ENCODE data around the gene TEK. TPM values are rescaled to one million over a fixed set of nuclear protein-coding genes. Genes with fewer than 3 reads are reported as not detected.

The TEK gene
- total RNA-seq, 4 donors from 2014 or later, result 0.72 to 7.4 (median 4.0) TPM

DNA sequence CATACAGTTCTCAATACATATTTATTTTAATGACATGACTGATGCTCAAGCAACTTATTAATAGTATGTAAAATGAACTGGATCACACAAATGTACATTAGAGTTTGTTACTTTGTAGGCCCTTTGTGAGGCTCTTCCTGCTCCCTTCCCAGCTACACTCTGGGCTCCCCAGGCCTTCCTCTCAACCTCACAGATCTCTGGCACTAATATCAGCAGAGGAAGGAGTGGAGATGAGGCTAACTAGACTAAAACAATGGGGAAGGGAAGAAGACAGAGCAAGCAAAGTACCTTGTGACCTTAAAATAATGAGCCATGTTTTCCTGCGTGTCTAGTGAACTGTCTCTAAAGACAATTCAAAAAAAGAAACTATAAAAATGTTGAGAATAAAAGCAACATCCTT, 30.3 kb upstream of the TEK start:
- no peak overlapping the region for H3K27ac ChIP-seq
- WGBS, 2 donors, result 56 to 81% methylated on average over 1 of the region's 1 CpG

DNA sequence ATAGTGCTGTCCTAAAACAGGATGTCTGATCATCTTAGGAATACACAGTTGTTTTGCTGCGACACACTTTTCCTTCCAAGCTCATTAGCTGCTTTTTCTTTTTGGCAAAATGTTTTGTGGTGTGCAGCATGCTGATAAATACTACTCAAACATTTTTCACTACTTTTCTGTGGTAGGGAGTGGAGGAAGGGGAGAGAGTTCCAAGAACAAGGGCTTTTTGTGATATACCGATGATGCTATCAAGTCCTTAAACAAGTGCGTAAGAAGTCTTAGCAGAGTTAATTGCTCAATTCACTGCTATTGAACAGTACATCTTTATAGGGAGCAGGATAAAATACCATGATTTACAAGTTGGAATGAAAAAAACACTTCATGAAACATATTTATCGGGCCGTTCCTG, 23.6 kb upstream of the TEK start:
- intact Hi-C loops (cut with DNase I), result no loop called here
- H3K4me3 ChIP-seq, result no peak overlapping the region
- H3K27ac ChIP-seq, result no peak overlapping the region
- H3K4me1 ChIP-seq, result peaks cover 0 to 9% (median 6%) of the 10 kb centered on the region in 3 donors
- 84 to 86% methylated on average over 5 of the region's 5 CpGs for WGBS, 2 donors
- DNase-seq, result no peak
- no peaks in the 10 kb centered on the region for H3K9me3 ChIP-seq
- TF ChIP-seq POLR2A (IDR thresholded peaks at IDR 0.05), result no peak
- TF ChIP-seq, protein P1, sequence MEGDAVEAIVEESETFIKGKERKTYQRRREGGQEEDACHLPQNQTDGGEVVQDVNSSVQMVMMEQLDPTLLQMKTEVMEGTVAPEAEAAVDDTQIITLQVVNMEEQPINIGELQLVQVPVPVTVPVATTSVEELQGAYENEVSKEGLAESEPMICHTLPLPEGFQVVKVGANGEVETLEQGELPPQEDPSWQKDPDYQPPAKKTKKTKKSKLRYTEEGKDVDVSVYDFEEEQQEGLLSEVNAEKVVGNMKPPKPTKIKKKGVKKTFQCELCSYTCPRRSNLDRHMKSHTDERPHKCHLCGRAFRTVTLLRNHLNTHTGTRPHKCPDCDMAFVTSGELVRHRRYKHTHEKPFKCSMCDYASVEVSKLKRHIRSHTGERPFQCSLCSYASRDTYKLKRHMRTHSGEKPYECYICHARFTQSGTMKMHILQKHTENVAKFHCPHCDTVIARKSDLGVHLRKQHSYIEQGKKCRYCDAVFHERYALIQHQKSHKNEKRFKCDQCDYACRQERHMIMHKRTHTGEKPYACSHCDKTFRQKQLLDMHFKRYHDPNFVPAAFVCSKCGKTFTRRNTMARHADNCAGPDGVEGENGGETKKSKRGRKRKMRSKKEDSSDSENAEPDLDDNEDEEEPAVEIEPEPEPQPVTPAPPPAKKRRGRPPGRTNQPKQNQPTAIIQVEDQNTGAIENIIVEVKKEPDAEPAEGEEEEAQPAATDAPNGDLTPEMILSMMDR (IDR thresholded peaks at IDR 0.05), result no peak
- no peaks in the 10 kb centered on the region for H3K36me3 ChIP-seq
- H3K27me3 ChIP-seq, result no peaks in the 10 kb centered on the region

More for the DNA sequence above, 30.3 kb upstream of the TEK start:
- intact Hi-C loops (cut with DNase I), result no loop called here
- peaks cover 0 to 5% (median 0%) of the 10 kb centered on the region in 3 donors for H3K36me3 ChIP-seq
- no peaks in the 10 kb centered on the region for H3K9me3 ChIP-seq
- H3K4me1 ChIP-seq, result no peaks in the 10 kb centered on the region
- no peak for DNase-seq
- H3K4me3 ChIP-seq, result no peak overlapping the region
- no peak for TF ChIP-seq POLR2A (IDR thresholded peaks at IDR 0.05)
- TF ChIP-seq, protein P1 (IDR thresholded peaks at IDR 0.05), result no peak
- H3K27me3 ChIP-seq, result no peaks in the 10 kb centered on the region

DNA sequence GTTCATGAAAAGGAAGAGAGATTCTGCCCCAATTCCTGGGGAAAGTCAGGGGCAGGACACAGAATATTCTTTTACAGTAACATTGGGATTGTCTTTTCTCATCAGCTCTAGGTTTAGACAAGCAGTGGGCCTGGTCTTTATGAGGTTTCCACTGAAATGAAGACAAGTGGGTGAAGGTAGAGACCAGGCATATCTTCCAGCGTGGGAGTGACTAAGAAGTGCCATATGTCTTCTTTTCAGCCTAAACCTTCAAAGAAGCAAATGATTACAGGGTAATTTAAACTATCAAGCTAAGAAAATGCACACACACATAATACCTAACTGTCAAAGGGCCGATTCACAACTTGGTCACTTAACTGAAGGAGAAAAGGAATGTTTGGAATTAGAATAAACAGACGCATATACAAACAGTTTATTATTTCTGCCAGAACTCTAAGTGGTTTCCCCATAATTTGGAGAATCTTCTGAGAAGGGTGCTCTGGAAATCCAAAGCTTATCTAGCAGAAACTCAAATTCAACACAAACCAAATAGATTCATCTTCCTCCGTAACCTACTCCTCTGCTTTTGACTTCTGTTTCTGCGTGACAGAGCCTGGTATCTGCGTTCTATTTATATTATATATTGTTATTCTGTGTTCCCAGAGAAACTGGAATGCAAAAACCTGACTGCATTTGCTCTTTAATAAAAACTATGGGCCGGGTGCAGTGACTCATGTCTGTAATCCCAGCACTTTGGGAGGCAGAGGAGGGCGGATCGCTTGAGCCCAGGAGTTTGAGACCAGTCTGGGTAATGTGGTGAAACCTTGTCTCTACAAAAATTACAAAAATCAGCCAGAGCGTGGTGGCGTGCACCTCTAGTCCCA, 22.0 kb upstream of the TEK start:
- no peak for TF ChIP-seq POLR2A (IDR thresholded peaks at IDR 0.05)
- TF ChIP-seq, protein P1 (IDR thresholded peaks at IDR 0.05), result no peak
- H3K9me3 ChIP-seq, result no peaks in the 10 kb centered on the region
- no peaks in the 10 kb centered on the region for H3K36me3 ChIP-seq
- no peaks in the 10 kb centered on the region for H3K27me3 ChIP-seq
- no peak overlapping the region for H3K4me3 ChIP-seq
- no peak overlapping the region for H3K27ac ChIP-seq
- H3K4me1 ChIP-seq, result peaks cover 0 to 9% (median 6%) of the 10 kb centered on the region in 3 donors
- intact Hi-C loops (cut with DNase I), result no loop called here
- 34 to 51% methylated on average over 11 of the region's 11 CpGs for WGBS, 2 donors
- no peak for DNase-seq

DNA sequence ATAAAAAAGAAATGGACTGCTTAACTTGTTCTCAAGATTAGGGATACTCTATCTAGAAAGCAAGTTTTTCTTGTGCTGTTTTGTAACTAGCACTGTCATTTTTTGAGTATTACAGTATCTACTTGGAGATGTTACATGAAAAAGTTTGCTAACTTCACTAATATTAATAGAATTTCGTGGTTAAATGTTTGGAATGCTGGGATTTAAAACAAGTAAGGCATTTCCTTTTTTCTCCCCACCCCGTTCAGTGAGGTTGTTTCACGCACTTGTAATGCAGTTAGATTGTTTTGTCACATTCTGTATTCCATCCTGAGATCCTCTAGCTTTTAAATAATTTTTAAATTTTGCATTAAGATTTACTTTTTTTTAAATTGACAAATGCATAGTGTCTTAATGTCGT, 20.0 kb upstream of the TEK start:
- H3K4me1 ChIP-seq, result peaks cover 0 to 9% (median 6%) of the 10 kb centered on the region in 3 donors
- DNase-seq, result no peak
- no peaks in the 10 kb centered on the region for H3K27me3 ChIP-seq
- no peak for TF ChIP-seq POLR2A (IDR thresholded peaks at IDR 0.05)
- TF ChIP-seq, protein P1 (IDR thresholded peaks at IDR 0.05), result no peak
- no peak overlapping the region for H3K4me3 ChIP-seq
- H3K9me3 ChIP-seq, result no peaks in the 10 kb centered on the region
- intact Hi-C loops (cut with DNase I), result no loop called here
- 54 to 59% methylated on average over 4 of the region's 4 CpGs for WGBS, 2 donors
- no peaks in the 10 kb centered on the region for H3K36me3 ChIP-seq
- no peak overlapping the region for H3K27ac ChIP-seq

DNA sequence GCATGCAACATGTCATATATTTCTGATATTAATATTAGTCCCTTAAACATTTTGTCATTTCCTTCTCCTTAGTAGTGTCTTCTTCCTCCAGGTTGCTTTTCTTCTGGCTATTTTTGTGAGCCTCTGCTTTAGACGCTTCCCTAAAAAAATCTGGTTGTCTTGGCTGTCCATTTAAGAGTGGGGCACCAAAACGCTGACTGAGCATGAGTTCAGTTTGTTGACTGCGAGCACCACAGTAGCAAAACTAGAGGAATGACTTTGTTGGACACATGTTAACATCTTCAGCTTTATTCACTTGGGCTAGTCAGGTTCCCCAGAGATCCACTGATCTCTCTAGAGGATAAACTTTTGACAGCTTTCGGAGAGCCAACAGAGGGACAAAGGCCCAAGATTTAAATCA, 19.3 kb upstream of the TEK start:
- TF ChIP-seq POLR2A (IDR thresholded peaks at IDR 0.05), result no peak
- TF ChIP-seq, protein P1 (IDR thresholded peaks at IDR 0.05), result no peak
- no peaks in the 10 kb centered on the region for H3K27me3 ChIP-seq

More for the DNA sequence above, 19.3 kb upstream of the TEK start:
- H3K4me1 ChIP-seq, result peaks cover 0 to 9% (median 6%) of the 10 kb centered on the region in 3 donors
- no peaks in the 10 kb centered on the region for H3K9me3 ChIP-seq
- intact Hi-C loops (cut with DNase I), result no loop called here
- H3K4me3 ChIP-seq, result no peak overlapping the region
- DNase-seq, result no peak
- no peaks in the 10 kb centered on the region for H3K36me3 ChIP-seq
- no peak overlapping the region for H3K27ac ChIP-seq
- 85 to 91% methylated on average over 4 of the region's 4 CpGs for WGBS, 2 donors

Data from esophagus squamous epithelium (tissue), 5 donors.